CD4-positive, alpha-beta T cell (primary cell): ENCODE results near the gene MAP3K5. TPM values are rescaled to one million over a fixed set of nuclear protein-coding genes. Genes with fewer than 3 reads are reported as not detected.
A peak's percentile ranks its signal among the peaks of the same experiment; 100 is the strongest.

Experiments used
- ATAC-seq: fragments of 200-7000 bp; cut with Tn5 transposase; one replicate; pipeline ENCODE4 v1.10.0; 2022; ENCODE audit warnings: mild to moderate bottlenecking; ENCODE audit not compliant: poor library complexity
- CTCF ChIA-PET: fragments of 350-600 bp; sonication (Branson Sonifier 250); formaldehyde crosslinking; loops from one replicate; lab custom pipeline; 2021; ENCODE audit warnings: antibody characterized with exemption, inconsistent platforms; lab: Charles Lee
- POLR2A ChIA-PET: fragments of 350-600 bp; sonication (Branson Sonifier 250); formaldehyde crosslinking; loops from one replicate; lab custom pipeline; 2021; ENCODE audit warnings: antibody characterized with exemption, inconsistent platforms; lab: Charles Lee
- DNase-seq, 14 experiments: peaks; one replicate each; pipeline ENCODE4 v3.0.0-alpha.2; 2013 to 2020; ENCODE audit warnings: mixed read lengths in 2 of 14
- H3K27ac ChIP-seq, 2 donors: one replicate each; pipeline versions ENCODE4 v1.5.1 to v1.7.0; 2013; ENCODE audit warnings: low read length in 2 of 2, low read depth in 1 of 2, mild to moderate bottlenecking in 1 of 2
- H3K27me3 ChIP-seq, 2 experiments: 1 replicate in 1 of 2; 2 replicates in 1 of 2; pipeline versions ENCODE4 v1.6.1 to v1.7.0; 2013; ENCODE audit warnings: low read length in 2 of 2, control low read depth in 1 of 2, mild to moderate bottlenecking in 1 of 2, moderate library complexity in 1 of 2; ENCODE audit not compliant: insufficient read depth in 2 of 2, control insufficient read depth in 1 of 2
- H3K36me3 ChIP-seq: one replicate; pipeline ENCODE4 v1.6.1; 2013; ENCODE audit warnings: low read length, control low read depth; ENCODE audit not compliant: insufficient read depth
- H3K4me1 ChIP-seq: one replicate; pipeline ENCODE4 v1.6.1; 2013; ENCODE audit warnings: low read length, control low read depth; ENCODE audit not compliant: insufficient read depth
- H3K4me3 ChIP-seq: one replicate; pipeline ENCODE4 v1.5.1; 2013; ENCODE audit warnings: mild to moderate bottlenecking, low read length, moderate library complexity
- H3K9me3 ChIP-seq, 2 experiments: 1 replicate in 1 of 2; 2 replicates in 1 of 2; pipeline versions ENCODE4 v1.6.1 to v1.7.0; 2013; ENCODE audit warnings: low read length in 2 of 2, mild to moderate bottlenecking in 2 of 2, control low read depth in 1 of 2, moderate library complexity in 1 of 2; ENCODE audit not compliant: control insufficient read depth in 1 of 2, insufficient read depth in 1 of 2
- H3K27ac Mint-ChIP-seq: one replicate; pipeline ENCODE4 v1.8.0; 2020; ENCODE audit warnings: mixed read lengths
- H3K27me3 Mint-ChIP-seq: one replicate; pipeline ENCODE4 v1.8.0; 2021; ENCODE audit warnings: mixed read lengths
- H3K36me3 Mint-ChIP-seq: one replicate; pipeline ENCODE4 v1.8.0; 2021; ENCODE audit warnings: low read depth, mixed read lengths
- H3K4me1 Mint-ChIP-seq: one replicate; pipeline ENCODE4 v1.8.0; 2021; ENCODE audit warnings: low read depth, mixed read lengths
- H3K4me3 Mint-ChIP-seq: one replicate; pipeline ENCODE4 v1.8.0; 2020; ENCODE audit warnings: mild to moderate bottlenecking, mixed read lengths
- H3K9me3 Mint-ChIP-seq: one replicate; pipeline ENCODE4 v1.8.0; 2020; ENCODE audit warnings: mixed read lengths
- CTCF ChIP-seq: fragments of 200-600 bp; IDR thresholded peaks from one replicate; pipeline ENCODE4 v1.8.0; 2022; ENCODE audit warnings: antibody characterized with exemption, mild to moderate bottlenecking
- intact Hi-C, 2 experiments: fragments of 100-400 bp; cut with DNase I in 1 of 2; cut with micrococcal nuclease in 1 of 2; formaldehyde crosslinking; loops; one replicate each; pipeline versions ENCODE4 v1.15.1 to v1.9.0; 2023 to 2025; cut with DNase I, micrococcal nuclease
- total RNA-seq, 174 experiments: library from RNA in 2 of 174; stranded (reverse) in 2 of 174; gene quantifications; one replicate each; pipeline ENCODE4 v1.2.3 and lab custom pipeline; 2021 to 2026

Gene MAP3K5
- total RNA-seq, 2 experiments from 2014 or later: 12.9 to 14.1 TPM

GRCh38 chr6:136548582-136549299 lies 243.5 kb downstream of the MAP3K5 start:
- peaks cover 13% of the 10 kb centered on the region for H3K4me1 ChIP-seq
- DNase-seq (no peak), ATAC-seq (no peak)
- no peaks in the 10 kb centered on the region for H3K9me3 ChIP-seq
- peaks cover 60% of the 10 kb centered on the region for H3K27me3 Mint-ChIP-seq
- no peak for TF ChIP-seq CTCF
- H3K27ac Mint-ChIP-seq: no peak overlapping the region
- H3K4me1 Mint-ChIP-seq: peaks cover 14% of the 10 kb centered on the region
- H3K4me3 Mint-ChIP-seq: peak overlapping the region; percentile 84
- H3K27ac ChIP-seq: no peak overlapping the region
- no peaks in the 10 kb centered on the region for H3K36me3 ChIP-seq
- no peak overlapping the region for H3K4me3 ChIP-seq
- intact Hi-C loops: no loop called here
- no peaks in the 10 kb centered on the region for H3K36me3 Mint-ChIP-seq
- ChIA-PET CTCF (interaction anchor here (1.6 kb wide), 1 partner anchor 244 kb away, joined by 4 read pairs; the partner anchor contains the start of gene MAP3K5), POLR2A (interaction anchor here (1.0 kb wide), 1 partner anchor 10 kb away, joined by 3 read pairs; no protein-coding TSS in a partner anchor)
- no peaks in the 10 kb centered on the region for H3K9me3 Mint-ChIP-seq
- H3K27me3 ChIP-seq: peaks cover 19 to 41% of the 10 kb centered on the region in 2 experiments

GRCh38 chr6:136547871-136548270 lies 244.4 kb downstream of the MAP3K5 start:
- ChIA-PET CTCF (no interaction called here), POLR2A (no interaction called here)
- no peaks in the 10 kb centered on the region for H3K9me3 Mint-ChIP-seq
- H3K4me1 Mint-ChIP-seq: peaks cover 14% of the 10 kb centered on the region
- no peak for TF ChIP-seq CTCF
- peaks cover 19 to 42% of the 10 kb centered on the region in 2 experiments for H3K27me3 ChIP-seq
- H3K36me3 Mint-ChIP-seq: no peaks in the 10 kb centered on the region
- no peak overlapping the region for H3K27ac Mint-ChIP-seq
- no peak overlapping the region for H3K4me3 Mint-ChIP-seq
- intact Hi-C loops: no loop called here
- peaks cover 62% of the 10 kb centered on the region for H3K27me3 Mint-ChIP-seq
- H3K4me3 ChIP-seq: no peak overlapping the region
- no peaks in the 10 kb centered on the region for H3K9me3 ChIP-seq
- no peak for ATAC-seq
- DNase-seq: no peak
- H3K36me3 ChIP-seq: no peaks in the 10 kb centered on the region
- H3K4me1 ChIP-seq: peaks cover 13% of the 10 kb centered on the region
- H3K27ac ChIP-seq: no peak overlapping the region

- peaks cover 19 to 45% of the 10 kb centered on the region in 2 experiments for H3K27me3 ChIP-seq
- H3K9me3 Mint-ChIP-seq: no peaks in the 10 kb centered on the region
- intact Hi-C loops: no loop called here
- no peaks in the 10 kb centered on the region for H3K36me3 ChIP-seq
- ATAC-seq (no peak), DNase-seq (no peak)
- H3K9me3 ChIP-seq: no peaks in the 10 kb centered on the region
- no peak overlapping the region for H3K27ac ChIP-seq
- peaks cover 14% of the 10 kb centered on the region for H3K4me1 Mint-ChIP-seq
- ChIA-PET CTCF (no interaction called here), POLR2A (no interaction called here)
- H3K4me3 Mint-ChIP-seq: no peak overlapping the region
- H3K4me3 ChIP-seq: no peak overlapping the region
- peaks cover 66% of the 10 kb centered on the region for H3K27me3 Mint-ChIP-seq
- no peak overlapping the region for H3K27ac Mint-ChIP-seq
- H3K4me1 ChIP-seq: peaks cover 13% of the 10 kb centered on the region
- H3K36me3 Mint-ChIP-seq: no peaks in the 10 kb centered on the region
- TF ChIP-seq CTCF: no peak
Measured at GRCh38 chr6:136547336-136547735, 244.9 kb downstream of the MAP3K5 start.
